Activated naive CD8-positive, alpha-beta T cell treated with anti-CD3 and anti-CD28 coated beads, Interleukin-2, amount 10 ng/mL, durations not matched to agents 7 days and 5 days (primary cell): ENCODE measurements around the gene CDCA3. TPM values are rescaled to one million over a fixed set of nuclear protein-coding genes. Genes with fewer than 3 reads are reported as not detected.

Experiments
- ATAC-seq: fragments of 150-1000 bp; cut with Tn5 transposase; one replicate; pipeline ENCODE4 v1.10.0; 2021; ENCODE audit warnings: low read depth, moderate library complexity
- POLR2A ChIA-PET: fragments of 350-600 bp; sonication (Branson Sonifier 250); formaldehyde crosslinking; loops from one replicate; lab custom pipeline; 2021; ENCODE audit warnings: antibody characterized with exemption; lab: Charles Lee
- DNase-seq: peaks from one replicate; pipeline ENCODE4 v3.0.0; 2021
- H3K27ac Mint-ChIP-seq: one replicate; pipeline ENCODE4 v1.8.0; 2022; ENCODE audit warnings: mild to moderate bottlenecking, mixed read lengths
- H3K27me3 Mint-ChIP-seq: one replicate; pipeline ENCODE4 v1.8.0; 2022; ENCODE audit warnings: mild to moderate bottlenecking, moderate library complexity, mixed read lengths
- H3K36me3 Mint-ChIP-seq: one replicate; pipeline ENCODE4 v1.8.0; 2021; ENCODE audit warnings: mild to moderate bottlenecking, mixed read lengths
- H3K4me1 Mint-ChIP-seq: one replicate; pipeline ENCODE4 v1.8.0; 2021; ENCODE audit warnings: mixed read lengths
- H3K4me3 Mint-ChIP-seq: one replicate; pipeline ENCODE4 v1.8.0; 2022; ENCODE audit warnings: mild to moderate bottlenecking, moderate library complexity, mixed read lengths
- H3K9me3 Mint-ChIP-seq: one replicate; pipeline ENCODE4 v1.8.0; 2021; ENCODE audit warnings: mixed read lengths
- total RNA-seq, 2 experiments: library from RNA; stranded (reverse); gene quantifications; one replicate each; pipeline ENCODE4 v1.2.3, GENCODE V29; 2021

Gene CDCA3
- total RNA-seq, 2 experiments from 2014 or later, result 76.7 to 85.2 TPM

- ATAC-seq (no peak), DNase-seq (no peak)
- peak overlapping the region; percentile 0 for H3K27ac Mint-ChIP-seq
- POLR2A ChIA-PET, result no interaction called here
- no peaks in the 10 kb centered on the region for H3K9me3 Mint-ChIP-seq
- H3K36me3 Mint-ChIP-seq, result no peaks in the 10 kb centered on the region
- H3K4me3 Mint-ChIP-seq, result no peak overlapping the region
- H3K4me1 Mint-ChIP-seq, result peaks cover 10% of the 10 kb centered on the region
- H3K27me3 Mint-ChIP-seq, result peaks cover 37% of the 10 kb centered on the region
Observed at GRCh38 chr12:6817662-6818157, 33.4 kb downstream of the CDCA3 start.

- ATAC-seq, result no peak
- peaks cover 33% of the 10 kb centered on the region for H3K27me3 Mint-ChIP-seq
- DNase-seq, result no peak
- POLR2A ChIA-PET, result no interaction called here
- H3K4me3 Mint-ChIP-seq, result no peak overlapping the region
- peaks cover 10% of the 10 kb centered on the region for H3K4me1 Mint-ChIP-seq
- H3K27ac Mint-ChIP-seq, result no peak overlapping the region
- no peaks in the 10 kb centered on the region for H3K9me3 Mint-ChIP-seq
- H3K36me3 Mint-ChIP-seq, result no peaks in the 10 kb centered on the region
Observed at GRCh38 chr12:6817098-6817497, 34.0 kb downstream of the CDCA3 start.

GRCh38 chr12:6816598-6816997 lies 34.5 kb downstream of the CDCA3 start:
- H3K27me3 Mint-ChIP-seq, result peaks cover 31% of the 10 kb centered on the region
- no peak overlapping the region for H3K4me3 Mint-ChIP-seq
- peaks cover 7% of the 10 kb centered on the region for H3K4me1 Mint-ChIP-seq
- DNase-seq (no peak), ATAC-seq (no peak)
- no peaks in the 10 kb centered on the region for H3K36me3 Mint-ChIP-seq
- H3K9me3 Mint-ChIP-seq, result no peaks in the 10 kb centered on the region
- H3K27ac Mint-ChIP-seq, result no peak overlapping the region
- POLR2A ChIA-PET, result interaction anchor here (0.6 kb wide), 1 partner anchor 38 kb away, joined by 3 read pairs; no protein-coding TSS in a partner anchor

- H3K9me3 Mint-ChIP-seq, result no peaks in the 10 kb centered on the region
- no peak overlapping the region for H3K27ac Mint-ChIP-seq
- no peak for ATAC-seq
- H3K27me3 Mint-ChIP-seq, result peaks cover 33% of the 10 kb centered on the region
- H3K36me3 Mint-ChIP-seq, result no peaks in the 10 kb centered on the region
- POLR2A ChIA-PET, result interaction anchor here (0.7 kb wide), 2 partner anchors 128 to 181 kb away, joined by 6 to 7 read pairs; no protein-coding TSS in a partner anchor
- H3K4me3 Mint-ChIP-seq, result no peak overlapping the region
- H3K4me1 Mint-ChIP-seq, result no peaks in the 10 kb centered on the region
- no peak for DNase-seq
Observed at GRCh38 chr12:6813363-6813762, 37.7 kb downstream of the CDCA3 start.

- POLR2A ChIA-PET, result interaction anchor here (0.6 to 0.7 kb wide), 2 partner anchors 65 to 246 kb away, joined by 3 read pairs; no protein-coding TSS in a partner anchor
Observed at GRCh38 chr12:6810758-6811157, 40.3 kb downstream of the CDCA3 start.

GRCh38 chr12:6809056-6809455 lies 42.0 kb downstream of the CDCA3 start:
- ATAC-seq, result no peak
- H3K27me3 Mint-ChIP-seq, result peaks cover 38% of the 10 kb centered on the region
- H3K4me1 Mint-ChIP-seq, result no peaks in the 10 kb centered on the region
- H3K9me3 Mint-ChIP-seq, result no peaks in the 10 kb centered on the region
- H3K27ac Mint-ChIP-seq, result no peak overlapping the region
- H3K4me3 Mint-ChIP-seq, result no peak overlapping the region
- no peaks in the 10 kb centered on the region for H3K36me3 Mint-ChIP-seq
- no peak for DNase-seq
- POLR2A ChIA-PET, result interaction anchor here (1.2 kb wide), 1 partner anchor 16 kb away, joined by 3 read pairs; no protein-coding TSS in a partner anchor

More at GRCh38 chr12:6810758-6811157, 40.3 kb downstream of the CDCA3 start:
- no peaks in the 10 kb centered on the region for H3K9me3 Mint-ChIP-seq
- no peak for DNase-seq
- H3K4me3 Mint-ChIP-seq, result no peak overlapping the region
- H3K27ac Mint-ChIP-seq, result no peak overlapping the region
- H3K36me3 Mint-ChIP-seq, result no peaks in the 10 kb centered on the region
- H3K27me3 Mint-ChIP-seq, result peaks cover 37% of the 10 kb centered on the region
- no peaks in the 10 kb centered on the region for H3K4me1 Mint-ChIP-seq
- ATAC-seq, result no peak

- no peaks in the 10 kb centered on the region for H3K4me1 Mint-ChIP-seq
- POLR2A ChIA-PET, result interaction anchor here (0.7 kb wide), 1 partner anchor 53 kb away, joined by 8 read pairs; no protein-coding TSS in a partner anchor
- ATAC-seq (no peak), DNase-seq (no peak)
- peaks cover 29% of the 10 kb centered on the region for H3K27me3 Mint-ChIP-seq
- H3K36me3 Mint-ChIP-seq, result no peaks in the 10 kb centered on the region
- H3K4me3 Mint-ChIP-seq, result no peak overlapping the region
- H3K9me3 Mint-ChIP-seq, result no peaks in the 10 kb centered on the region
- H3K27ac Mint-ChIP-seq, result no peak overlapping the region
Observed at GRCh38 chr12:6807170-6807569, 43.9 kb downstream of the CDCA3 start.

GRCh38 chr12:6799147-6799546 lies 51.9 kb downstream of the CDCA3 start:
- Mint-ChIP-seq H3K4me3 (no peak overlapping the region), H3K36me3 (no peaks in the 10 kb centered on the region), H3K27me3 (peaks cover 41% of the 10 kb centered on the region), H3K27ac (no peak overlapping the region), H3K4me1 (peaks cover 3% of the 10 kb centered on the region), H3K9me3 (no peaks in the 10 kb centered on the region)
- DNase-seq, result no peak
- ATAC-seq, result no peak
- POLR2A ChIA-PET, result no interaction called here

Other genes starting within 250 kb of the CDCA3 start
- 100 to 1,000 TPM; 273 to 277 TPM for gene CHD4, start 243.9 kb downstream of the CDCA3 start, total RNA-seq
- 10 to 100 TPM; 19.4 to 20.9 TPM for gene LPAR5, start 215.3 kb downstream of the CDCA3 start, total RNA-seq
- gene ACRBP, start 203.9 kb downstream of the CDCA3 start, total RNA-seq, result 1 to 10 TPM; 8.0 to 8.8 TPM
- 10 to 100 TPM; 46.9 to 49.3 TPM for gene ING4, start 188.2 kb downstream of the CDCA3 start, total RNA-seq
- 10 to 100 TPM; 79.5 to 88.2 TPM for gene ZNF384, start 161.9 kb downstream of the CDCA3 start, total RNA-seq
- 1 to 10 TPM in 1 of 2 experiments, under 1 TPM in 1; 0.75 to 1.1 TPM for gene PIANP, start 150.5 kb downstream of the CDCA3 start, total RNA-seq
- gene COPS7A, start 127.2 kb downstream of the CDCA3 start, total RNA-seq, result 10 to 100 TPM; 29.8 to 35.6 TPM
- 100 to 1,000 TPM; 108 to 118 TPM for gene MLF2, start 98.1 kb downstream of the CDCA3 start, total RNA-seq
- gene PTMS, start 84.9 kb downstream of the CDCA3 start, total RNA-seq, result 10 to 100 TPM; 36.2 to 43.5 TPM
- 10 to 100 TPM; 46.6 to 52.1 TPM for gene LAG3, start 78.8 kb downstream of the CDCA3 start, total RNA-seq
- 1 to 10 TPM; 2.6 to 3.0 TPM for gene CD4, start 61.8 kb downstream of the CDCA3 start, total RNA-seq
- under 1 TPM; 0.30 to 0.51 TPM for gene GPR162, start 29.5 kb downstream of the CDCA3 start, total RNA-seq
- 1 to 10 TPM; 6.3 to 7.0 TPM for gene P3H3, start 22.9 kb downstream of the CDCA3 start, total RNA-seq
- 1 to 10 TPM; 2.6 to 3.1 TPM for gene GNB3, start 10.4 kb downstream of the CDCA3 start, total RNA-seq
- gene USP5, start 864 bp upstream of the CDCA3 start, total RNA-seq, result 10 to 100 TPM; 84.8 to 95.4 TPM
- gene TPI1, start 16.2 kb upstream of the CDCA3 start, total RNA-seq, result 1,000 to 10,000 TPM; 1,129 to 1,200 TPM
- 10 to 100 TPM; 16.4 to 17.0 TPM for gene SPSB2, start 22.0 kb upstream of the CDCA3 start, total RNA-seq
- 1 to 10 TPM; 8.1 to 8.3 TPM for gene LRRC23, start 53.5 kb upstream of the CDCA3 start, total RNA-seq
- gene ENO2, start 63.3 kb upstream of the CDCA3 start, total RNA-seq, result 100 to 1,000 TPM; 231 to 242 TPM
- 10 to 100 TPM; 31.0 to 31.3 TPM for gene ATN1, start 76.7 kb upstream of the CDCA3 start, total RNA-seq
- not detected for gene RNU7-1, start 92.5 kb upstream of the CDCA3 start, total RNA-seq
- gene C12orf57, start 92.7 kb upstream of the CDCA3 start, total RNA-seq, result 100 to 1,000 TPM; 210 to 217 TPM
- gene PTPN6, start 100.1 kb upstream of the CDCA3 start, total RNA-seq, result 100 to 1,000 TPM; 349 to 370 TPM
- gene PHB2, start 119.4 kb upstream of the CDCA3 start, total RNA-seq, result 100 to 1,000 TPM; 175 to 189 TPM
- gene EMG1, start 119.6 kb upstream of the CDCA3 start, total RNA-seq, result 10 to 100 TPM; 50.0 to 55.7 TPM
- gene LPCAT3, start 167.2 kb upstream of the CDCA3 start, total RNA-seq, result 10 to 100 TPM; 30.3 to 33.9 TPM
- 1 to 10 TPM; 1.3 TPM for gene C1S, start 209.4 kb upstream of the CDCA3 start, total RNA-seq
- 1 to 10 TPM; 4.6 to 6.4 TPM for gene C1R, start 241.2 kb upstream of the CDCA3 start, total RNA-seq